Mammary epithelial cell (primary cell): Measurements from ENCODE around the gene CHDH.

Source experiments
- EZH2 ChIP-seq: IDR thresholded peaks from 2 replicates; pipeline ENCODE4 v1.6.1; 2012; ENCODE audit warnings: low read length, inconsistent platforms, borderline replicate concordance
- TF ChIP-seq, protein P1 (sequence below), 2 donors: IDR thresholded peaks in 1 of 2; conservative IDR thresholded peaks in 1 of 2; 2 replicates each; pipeline ENCODE4 v1.5.1; 2011 to 2012; ENCODE audit warnings: inconsistent platforms in 2 of 2, low read length in 2 of 2, mild to moderate bottlenecking in 2 of 2, control low read depth in 1 of 2, low read depth in 1 of 2; ENCODE audit not compliant: insufficient read depth in 1 of 2; ENCODE audit errors: extremely low read depth in 1 of 2

DNA sequence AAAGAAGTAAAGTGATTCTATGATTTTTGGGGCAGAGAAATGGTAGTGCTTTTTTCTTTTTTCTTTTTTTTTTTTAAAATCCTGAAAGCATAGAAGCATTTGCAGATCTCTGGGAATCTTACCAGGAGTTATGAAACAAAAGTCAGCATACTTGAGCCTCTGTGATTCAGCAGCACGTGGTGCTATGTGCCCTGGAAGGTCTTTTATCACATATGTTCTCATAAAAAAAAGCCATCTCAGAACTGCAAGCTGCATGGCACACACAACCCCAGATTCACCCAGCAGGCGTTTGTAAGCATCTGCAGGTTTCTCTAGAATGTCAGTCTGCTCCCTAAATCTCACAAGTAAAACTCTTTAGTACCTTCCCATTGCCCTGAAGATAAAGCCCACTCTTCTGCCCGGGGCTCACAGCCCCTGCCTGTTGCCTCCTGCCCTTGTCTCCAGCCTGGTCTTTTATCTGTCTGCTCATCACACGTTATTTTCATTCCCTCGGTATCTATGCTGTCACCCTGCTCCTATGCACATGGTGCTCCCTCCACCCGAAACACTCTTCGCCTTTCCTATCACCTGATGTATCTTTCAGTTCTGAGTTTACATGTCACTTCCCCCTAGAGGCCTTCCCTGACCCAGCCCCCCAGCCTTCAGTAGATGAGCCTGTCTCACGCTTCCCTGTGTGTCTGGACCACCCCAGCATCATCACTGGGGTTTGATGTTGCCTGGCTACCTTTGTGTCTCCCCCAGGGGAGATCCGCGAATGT lies 72.4 kb downstream of the CHDH start:
- TF ChIP-seq, protein P1, sequence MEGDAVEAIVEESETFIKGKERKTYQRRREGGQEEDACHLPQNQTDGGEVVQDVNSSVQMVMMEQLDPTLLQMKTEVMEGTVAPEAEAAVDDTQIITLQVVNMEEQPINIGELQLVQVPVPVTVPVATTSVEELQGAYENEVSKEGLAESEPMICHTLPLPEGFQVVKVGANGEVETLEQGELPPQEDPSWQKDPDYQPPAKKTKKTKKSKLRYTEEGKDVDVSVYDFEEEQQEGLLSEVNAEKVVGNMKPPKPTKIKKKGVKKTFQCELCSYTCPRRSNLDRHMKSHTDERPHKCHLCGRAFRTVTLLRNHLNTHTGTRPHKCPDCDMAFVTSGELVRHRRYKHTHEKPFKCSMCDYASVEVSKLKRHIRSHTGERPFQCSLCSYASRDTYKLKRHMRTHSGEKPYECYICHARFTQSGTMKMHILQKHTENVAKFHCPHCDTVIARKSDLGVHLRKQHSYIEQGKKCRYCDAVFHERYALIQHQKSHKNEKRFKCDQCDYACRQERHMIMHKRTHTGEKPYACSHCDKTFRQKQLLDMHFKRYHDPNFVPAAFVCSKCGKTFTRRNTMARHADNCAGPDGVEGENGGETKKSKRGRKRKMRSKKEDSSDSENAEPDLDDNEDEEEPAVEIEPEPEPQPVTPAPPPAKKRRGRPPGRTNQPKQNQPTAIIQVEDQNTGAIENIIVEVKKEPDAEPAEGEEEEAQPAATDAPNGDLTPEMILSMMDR (conservative IDR thresholded peaks at IDR 0.05 in 1 of 2, IDR thresholded peaks at IDR 0.05 in 1 of 2; ENCODE audit: extremely low read depth in 1 of 2, insufficient read depth in 1 of 2, low read depth in 1 of 2, low read length in 2 of 2), result no peak
- TF ChIP-seq EZH2, result no peak
